ENCODE results near the gene OR10K2.

DNA sequence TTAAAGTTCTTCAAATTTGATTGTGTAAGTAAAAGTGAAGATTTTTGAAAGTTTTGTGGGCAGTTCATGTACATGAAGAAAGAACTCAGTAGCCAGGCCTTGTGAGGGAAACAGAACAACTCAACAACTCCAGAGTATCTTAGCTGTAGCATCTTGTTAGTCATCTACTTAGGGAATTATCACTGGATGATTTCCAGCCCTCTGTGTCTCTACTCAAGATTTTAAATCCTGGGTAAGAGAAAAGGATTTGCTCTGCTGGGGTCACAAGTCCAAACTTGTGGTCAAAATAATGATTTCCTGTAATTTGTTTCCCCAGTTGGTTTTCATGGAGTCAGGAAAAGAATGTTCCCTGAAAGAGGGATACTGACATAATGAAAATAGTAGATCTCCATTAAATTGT is 34.9 kb downstream of the OR10K2 start:
- no peak for TF ChIP-seq YY1 (IDR thresholded peaks at IDR 0.05; ENCODE audit: low read depth)
- TF ChIP-seq, protein P1, sequence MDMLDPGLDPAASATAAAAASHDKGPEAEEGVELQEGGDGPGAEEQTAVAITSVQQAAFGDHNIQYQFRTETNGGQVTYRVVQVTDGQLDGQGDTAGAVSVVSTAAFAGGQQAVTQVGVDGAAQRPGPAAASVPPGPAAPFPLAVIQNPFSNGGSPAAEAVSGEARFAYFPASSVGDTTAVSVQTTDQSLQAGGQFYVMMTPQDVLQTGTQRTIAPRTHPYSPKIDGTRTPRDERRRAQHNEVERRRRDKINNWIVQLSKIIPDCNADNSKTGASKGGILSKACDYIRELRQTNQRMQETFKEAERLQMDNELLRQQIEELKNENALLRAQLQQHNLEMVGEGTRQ (IDR thresholded peaks at IDR 0.05; ENCODE audit: borderline replicate concordance, low read depth, low read length) = no peak
- TF ChIP-seq, protein P2, sequence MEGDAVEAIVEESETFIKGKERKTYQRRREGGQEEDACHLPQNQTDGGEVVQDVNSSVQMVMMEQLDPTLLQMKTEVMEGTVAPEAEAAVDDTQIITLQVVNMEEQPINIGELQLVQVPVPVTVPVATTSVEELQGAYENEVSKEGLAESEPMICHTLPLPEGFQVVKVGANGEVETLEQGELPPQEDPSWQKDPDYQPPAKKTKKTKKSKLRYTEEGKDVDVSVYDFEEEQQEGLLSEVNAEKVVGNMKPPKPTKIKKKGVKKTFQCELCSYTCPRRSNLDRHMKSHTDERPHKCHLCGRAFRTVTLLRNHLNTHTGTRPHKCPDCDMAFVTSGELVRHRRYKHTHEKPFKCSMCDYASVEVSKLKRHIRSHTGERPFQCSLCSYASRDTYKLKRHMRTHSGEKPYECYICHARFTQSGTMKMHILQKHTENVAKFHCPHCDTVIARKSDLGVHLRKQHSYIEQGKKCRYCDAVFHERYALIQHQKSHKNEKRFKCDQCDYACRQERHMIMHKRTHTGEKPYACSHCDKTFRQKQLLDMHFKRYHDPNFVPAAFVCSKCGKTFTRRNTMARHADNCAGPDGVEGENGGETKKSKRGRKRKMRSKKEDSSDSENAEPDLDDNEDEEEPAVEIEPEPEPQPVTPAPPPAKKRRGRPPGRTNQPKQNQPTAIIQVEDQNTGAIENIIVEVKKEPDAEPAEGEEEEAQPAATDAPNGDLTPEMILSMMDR (IDR thresholded peaks at IDR 0.05) = no peak
- TF ChIP-seq EP300 (IDR thresholded peaks at IDR 0.05; ENCODE audit: borderline replicate concordance in 1 of 2, low read depth in 1 of 2, low read length in 1 of 2) = no peak
- no peak for TF ChIP-seq NRF1 (IDR thresholded peaks at IDR 0.05; ENCODE audit: low read depth, low read length)
- TF ChIP-seq GATA2 (CRISPR knock-in tag; IDR thresholded peaks at IDR 0.05) = no peak
- no peak for TF ChIP-seq FOXM1 (IDR thresholded peaks at IDR 0.05; ENCODE audit: low read depth)
- TF ChIP-seq POLR2AphosphoS5 (IDR thresholded peaks at IDR 0.05; ENCODE audit: low read depth, low read length) = no peak
- no peak for TF ChIP-seq MEF2A (IDR thresholded peaks at IDR 0.05; ENCODE audit: borderline replicate concordance, low read depth)
- TF ChIP-seq FOXJ3 (CRISPR knock-in tag; IDR thresholded peaks at IDR 0.05) = no peak

Data from SK-N-SH (cell line).